HepG2 (cell line): ENCODE data around the gene ATP11A. TPM values are rescaled to one million over a fixed set of nuclear protein-coding genes. Genes with fewer than 3 reads are reported as not detected.

Source experiments
- KDM5B ChIP-seq: sonication (generic); formaldehyde crosslinking; IDR thresholded peaks from 2 replicates; pipeline ENCODE4 v1.4.0; 2020; ENCODE audit warnings: missing genetic modification reagents, mild to moderate bottlenecking, borderline replicate concordance
- MED13 ChIP-seq: sonication (generic); formaldehyde crosslinking; IDR thresholded peaks from 2 replicates; pipeline ENCODE4 v1.5.0; 2020; ENCODE audit warnings: missing genetic modification reagents
- POLR2A ChIP-seq, 2 experiments: IDR thresholded peaks; 2 replicates each; pipeline ENCODE4 v1.6.1; 2011; ENCODE audit warnings: low read depth in 2 of 2, low read length in 2 of 2, mild to moderate bottlenecking in 1 of 2, moderate library complexity in 1 of 2; ENCODE audit not compliant: insufficient read depth in 1 of 2
- PREB ChIP-seq: sonication (generic); formaldehyde crosslinking; IDR thresholded peaks from 2 replicates; pipeline ENCODE4 v1.4.0; 2020; ENCODE audit warnings: missing genetic modification reagents
- RAD21 ChIP-seq: fragments of 450-650 bp; formaldehyde crosslinking; IDR thresholded peaks from 2 replicates; pipeline ENCODE4 v1.5.0; 2020; ENCODE audit warnings: mild to moderate bottlenecking
- RARA ChIP-seq: IDR thresholded peaks from 2 replicates; pipeline ENCODE4 v1.6.1; 2016; ENCODE audit warnings: missing genetic modification reagents, missing compliant biosample characterization
- RBFOX2 ChIP-seq: fragments of 200-400 bp; formaldehyde crosslinking; IDR thresholded peaks from 2 replicates; pipeline ENCODE4 v1.6.1; 2017; ENCODE audit warnings: low read depth, mild to moderate bottlenecking, low read length
- RFXAP ChIP-seq: sonication (generic); formaldehyde crosslinking; IDR thresholded peaks from 2 replicates; pipeline ENCODE4 v1.4.0; 2020; ENCODE audit warnings: missing genetic modification reagents, borderline replicate concordance
- SALL1 ChIP-seq: sonication (generic); formaldehyde crosslinking; IDR thresholded peaks from 2 replicates; pipeline ENCODE4 v1.8.0; 2022; ENCODE audit warnings: mild to moderate bottlenecking, missing genetic modification reagents
- ZBTB39 ChIP-seq: sonication (generic); formaldehyde crosslinking; IDR thresholded peaks from 2 replicates; pipeline ENCODE4 v1.5.0; 2020; ENCODE audit warnings: missing genetic modification reagents
- ZFP36L2 ChIP-seq: sonication (generic); formaldehyde crosslinking; IDR thresholded peaks from 2 replicates; pipeline ENCODE4 v1.4.0; 2020; ENCODE audit warnings: missing genetic modification reagents
- ZFP91 ChIP-seq: sonication (generic); formaldehyde crosslinking; IDR thresholded peaks from 2 replicates; pipeline ENCODE4 v1.9.0; 2022; ENCODE audit warnings: missing genetic modification reagents, mild to moderate bottlenecking, borderline replicate concordance
- ZNF326 ChIP-seq: sonication (generic); formaldehyde crosslinking; IDR thresholded peaks from 2 replicates; pipeline ENCODE4 v1.4.0; 2020; ENCODE audit warnings: missing genetic modification reagents, borderline replicate concordance
- ZNF660 ChIP-seq: sonication (generic); formaldehyde crosslinking; IDR thresholded peaks from 2 replicates; pipeline ENCODE4 v1.5.1; 2020; ENCODE audit warnings: mild to moderate bottlenecking, low read depth, missing genetic modification reagents, borderline replicate concordance
- ZNF709 ChIP-seq: sonication (generic); formaldehyde crosslinking; IDR thresholded peaks from 2 replicates; pipeline ENCODE4 v1.5.0; 2020; ENCODE audit warnings: mild to moderate bottlenecking, missing genetic modification reagents
- ZNF747 ChIP-seq: sonication (generic); formaldehyde crosslinking; IDR thresholded peaks from 2 replicates; pipeline ENCODE4 v1.8.1; 2023; ENCODE audit warnings: missing genetic modification reagents, mild to moderate bottlenecking, borderline replicate concordance
- ZNF776 ChIP-seq: sonication (generic); formaldehyde crosslinking; IDR thresholded peaks from 2 replicates; pipeline ENCODE4 v1.4.0; 2020; ENCODE audit warnings: mild to moderate bottlenecking, missing genetic modification reagents
- ZNF800 ChIP-seq: sonication (generic); formaldehyde crosslinking; IDR thresholded peaks from 2 replicates; pipeline ENCODE4 v1.4.0; 2020; ENCODE audit warnings: missing genetic modification reagents
- polyA plus RNA-seq, 8 experiments: library from polyadenylated mRNA; depleted of rRNA in 3 of 8; stranded (reverse) in 7 of 8; unstranded in 1 of 8; fragments of >200 nt; fragmentation: Illumina TruSeq in 4 of 8; extraction: Trizol in 4 of 8; gene quantifications; 2 replicates each; pipeline versions ENCODE4 v1.2.1 to v1.2.3, GENCODE V29; 2011 to 2016; ENCODE audit warnings: low read depth in 4 of 8, missing spikeins in 1 of 8, mixed read lengths in 1 of 8; ENCODE audit not compliant: insufficient read depth in 1 of 8
- total RNA-seq, 5 experiments: library from RNA; depleted of rRNA; stranded (reverse); fragments of >200 nt; fragmentation: Illumina TruSeq; extraction: Trizol; gene quantifications; 2 replicates each; pipeline ENCODE4 v1.2.3, GENCODE V29; 2016; ENCODE audit warnings: low read depth in 1 of 5

Gene ATP11A
- total and polyA plus RNA-seq, 2 of the 13 experiments (the other 11 are each of a cell fraction or from before 2014, with no cell fraction given), result 18.4 to 20.1 TPM

- TF ChIP-seq ZNF326 (CRISPR knock-in tag) (no peak), ZNF800 (CRISPR knock-in tag) (0 out of 2 replicates have a peak, but pooled peaks have one; percentile 59), ZFP91 (CRISPR knock-in tag) (peak; percentile 69; the same call in 1 of the 2 replicates), ZBTB39 (CRISPR knock-in tag) (no peak), POLR2A (IDR thresholded peaks at IDR 0.05; ENCODE audit: insufficient read depth in 1 of 2, low read depth in 2 of 2, low read length in 2 of 2) (peak in 1 of 2 experiments; percentile 54; a peak in 1 of 4 replicates), ZNF709 (CRISPR knock-in tag) (0 out of 2 replicates have a peak, but pooled peaks have one; percentile 56), RBFOX2 (peak; percentile 74; the same call in 1 of the 2 replicates), ZNF660 (CRISPR knock-in tag) (no peak), SALL1 (no peak), KDM5B (no peak), ZFP36L2 (no peak), RFXAP (CRISPR knock-in tag) (no peak), RAD21 (CRISPR knock-in tag) (no peak), RARA (peak; percentile 25; the same call in 1 of the 2 replicates), PREB (CRISPR knock-in tag) (no peak), ZNF776 (CRISPR knock-in tag) (no peak), MED13 (CRISPR knock-in tag) (0 out of 2 replicates have a peak, but pooled peaks have one; percentile 21), ZNF747 (CRISPR knock-in tag) (no peak)
Measured at GRCh38 chr13:112894673-112895481, 205.0 kb downstream of the ATP11A start (continued).
